Activated CD4-positive, alpha-beta T cell treated with anti-CD3 and anti-CD28 coated beads for 36 hours (primary cell): ENCODE results near the gene CHRM5. TPM values are rescaled to one million over a fixed set of nuclear protein-coding genes. Genes with fewer than 3 reads are reported as not detected.
"Not testable (repeated sequence)": the region's sequence is repeated elsewhere in the genome, so short reads cannot be mapped to it uniquely, and the experiment has no call there.

Experiments
- ATAC-seq: fragments of 200-7000 bp; cut with Tn5 transposase; one replicate; pipeline ENCODE4 v1.10.0; 2021; ENCODE audit warnings: mild to moderate bottlenecking, moderate library complexity
- CTCF ChIA-PET: fragments of 350-600 bp; sonication (Branson Sonifier 250); formaldehyde crosslinking; loops from one replicate; lab custom pipeline; 2021; ENCODE audit warnings: antibody characterized with exemption; lab: Charles Lee
- POLR2A ChIA-PET: fragments of 350-600 bp; sonication (Branson Sonifier 250); formaldehyde crosslinking; loops from one replicate; lab custom pipeline; 2021; ENCODE audit warnings: antibody characterized with exemption, inconsistent platforms; lab: Charles Lee
- DNase-seq: peaks from one replicate; pipeline ENCODE4 v3.0.0-alpha.2; 2020
- H3K27ac Mint-ChIP-seq: one replicate; pipeline ENCODE4 v1.8.0; 2021; ENCODE audit warnings: mixed read lengths
- H3K27me3 Mint-ChIP-seq: one replicate; pipeline ENCODE4 v1.8.0; 2021; ENCODE audit warnings: mixed read lengths
- H3K36me3 Mint-ChIP-seq: one replicate; pipeline ENCODE4 v1.8.0; 2021; ENCODE audit warnings: low read depth, mixed read lengths
- H3K4me1 Mint-ChIP-seq: one replicate; pipeline ENCODE4 v1.8.0; 2021; ENCODE audit warnings: mixed read lengths
- H3K4me3 Mint-ChIP-seq: one replicate; pipeline ENCODE4 v1.8.0; 2021; ENCODE audit warnings: mild to moderate bottlenecking, moderate library complexity, mixed read lengths
- H3K9me3 Mint-ChIP-seq: one replicate; pipeline ENCODE4 v1.8.0; 2021; ENCODE audit warnings: low read depth, mixed read lengths
- intact Hi-C, 2 experiments: fragments of 100-400 bp; cut with DNase I in 1 of 2; cut with micrococcal nuclease in 1 of 2; formaldehyde crosslinking; loops; one replicate each; pipeline versions ENCODE4 v1.14.2 to v1.15.1; 2022 to 2024; cut with DNase I, micrococcal nuclease
- total RNA-seq, 2 experiments: library from RNA; stranded (reverse); gene quantifications; one replicate each; pipeline ENCODE4 v1.2.3, GENCODE V29; 2021

CHRM5 gene
- total RNA-seq, 2 experiments from 2014 or later, result not detected

GRCh38 chr15:34018021-34018645, 49.8 kb downstream of the CHRM5 start:
- Mint-ChIP-seq H3K9me3 (no peaks in the 10 kb centered on the region), H3K36me3 (peaks cover 10% of the 10 kb centered on the region), H3K27ac (no peak overlapping the region), H3K4me1 (peaks cover 14% of the 10 kb centered on the region), H3K27me3 (no peaks in the 10 kb centered on the region), H3K4me3 (peak overlapping the region; percentile 20)
- intact Hi-C loops, result no loop called here
- ChIA-PET CTCF (interaction anchor here (0.6 to 0.7 kb wide), 3 partner anchors 61 to 194 kb away, joined by 3 read pairs; no protein-coding TSS in a partner anchor), POLR2A (no interaction called here)
- ATAC-seq, result no peak
- peak; percentile 46 for DNase-seq

GRCh38 chr15:34018738-34019137, 50.4 kb downstream of the CHRM5 start:
- CTCF ChIA-PET, result interaction anchor here (0.5 to 0.7 kb wide), 2 partner anchors 13 to 820 kb away, joined by 3 to 5 read pairs; no protein-coding TSS in a partner anchor
- POLR2A ChIA-PET, result interaction anchor here (0.8 kb wide), 1 partner anchor 21 kb away, joined by 5 read pairs; the partner anchor contains the start of gene AVEN
- intact Hi-C loops, H3K27ac Mint-ChIP-seq, H3K36me3 Mint-ChIP-seq, ATAC-seq, DNase-seq, H3K27me3 Mint-ChIP-seq, H3K4me3 Mint-ChIP-seq, H3K9me3 Mint-ChIP-seq: not testable (repeated sequence)
- peaks cover 14% of the 10 kb centered on the region for H3K4me1 Mint-ChIP-seq

GRCh38 chr15:34019369-34019990, 51.2 kb downstream of the CHRM5 start:
- Mint-ChIP-seq H3K4me3 (no peak overlapping the region), H3K4me1 (peaks cover 14% of the 10 kb centered on the region), H3K27me3 (no peaks in the 10 kb centered on the region), H3K27ac (no peak overlapping the region), H3K9me3 (no peaks in the 10 kb centered on the region), H3K36me3 (peaks cover 10% of the 10 kb centered on the region)
- CTCF ChIA-PET, result interaction anchor here (0.5 to 0.7 kb wide), 2 partner anchors 13 to 820 kb away, joined by 3 to 5 read pairs; no protein-coding TSS in a partner anchor
- intact Hi-C loops, result no loop called here
- POLR2A ChIA-PET, result interaction anchor here (0.8 kb wide), 1 partner anchor 20 kb away, joined by 5 read pairs; the partner anchor contains the start of gene AVEN
- no peak for DNase-seq
- ATAC-seq, result peak; percentile 69

GRCh38 chr15:34023907-34024306, 55.6 kb downstream of the CHRM5 start:
- H3K27ac Mint-ChIP-seq, result no peak overlapping the region
- intact Hi-C loops, result no loop called here
- no peak overlapping the region for H3K4me3 Mint-ChIP-seq
- no peak for ATAC-seq
- ChIA-PET POLR2A (no interaction called here), CTCF (no interaction called here)
- no peaks in the 10 kb centered on the region for H3K27me3 Mint-ChIP-seq
- H3K9me3 Mint-ChIP-seq, result peaks cover 5% of the 10 kb centered on the region
- DNase-seq, result no peak
- H3K4me1 Mint-ChIP-seq, result peaks cover 10% of the 10 kb centered on the region
- peaks cover 15% of the 10 kb centered on the region for H3K36me3 Mint-ChIP-seq

- Mint-ChIP-seq H3K27me3 (no peaks in the 10 kb centered on the region), H3K4me3 (no peak overlapping the region), H3K27ac (no peak overlapping the region), H3K36me3 (peaks cover 16% of the 10 kb centered on the region), H3K9me3 (peaks cover 6% of the 10 kb centered on the region), H3K4me1 (peaks cover 8% of the 10 kb centered on the region)
- no peak for ATAC-seq
- CTCF ChIA-PET, result no interaction called here
- intact Hi-C loops, result no loop called here
- DNase-seq, result no peak
- POLR2A ChIA-PET, result no interaction called here
These were observed 57.0 kb downstream of the CHRM5 start for GRCh38 chr15:34025252-34025651.

- ATAC-seq, result no peak
- no peaks in the 10 kb centered on the region for H3K27me3 Mint-ChIP-seq
- POLR2A ChIA-PET, result no interaction called here
These were observed 59.3 kb downstream of the CHRM5 start for GRCh38 chr15:34027606-34028005.

GRCh38 chr15:34031987-34032760, 63.9 kb downstream of the CHRM5 start:
- intact Hi-C loops, result no loop called here

More at GRCh38 chr15:34027606-34028005, 59.3 kb downstream of the CHRM5 start:
- CTCF ChIA-PET, result no interaction called here
- Mint-ChIP-seq H3K36me3 (peaks cover 10% of the 10 kb centered on the region), H3K9me3 (peaks cover 6% of the 10 kb centered on the region), H3K4me1 (peaks cover 15% of the 10 kb centered on the region), H3K27ac (no peak overlapping the region), H3K4me3 (no peak overlapping the region)
- intact Hi-C loops, result no loop called here
- no peak for DNase-seq

GRCh38 chr15:34038023-34038870, 70.0 kb downstream of the CHRM5 start:
- Mint-ChIP-seq H3K27me3 (no peaks in the 10 kb centered on the region), H3K27ac (peak overlapping the region; percentile 96), H3K4me3 (peak overlapping the region; percentile 81), H3K36me3 (no peaks in the 10 kb centered on the region), H3K9me3 (no peaks in the 10 kb centered on the region), H3K4me1 (peaks cover 23% of the 10 kb centered on the region)
- DNase-seq, result peak; percentile 88
- intact Hi-C loops, result loop anchor here (1.0 to 5.0 kb wide), 6 partner anchors 63 to 1509 kb away; partner anchors contain the start of genes SLC12A6 (in 2 of the 2), ZNF770 (in 2 of the 2), DPH6 (in 1 of the 2) and EMC7 (in 1 of the 2)
- POLR2A ChIA-PET, result no interaction called here
- ATAC-seq, result peak; percentile 76
- CTCF ChIA-PET, result interaction anchor here (0.8 kb wide), 1 partner anchor 24 kb away, joined by 4 read pairs; no protein-coding TSS in a partner anchor

More at GRCh38 chr15:34031987-34032760, 63.9 kb downstream of the CHRM5 start:
- H3K27ac Mint-ChIP-seq, result no peak overlapping the region
- peaks cover 6% of the 10 kb centered on the region for H3K9me3 Mint-ChIP-seq
- POLR2A ChIA-PET, result interaction anchor here (0.7 kb wide), 1 partner anchor 9 kb away, joined by 5 read pairs; no protein-coding TSS in a partner anchor
- H3K27me3 Mint-ChIP-seq, result no peaks in the 10 kb centered on the region
- DNase-seq, result peak; percentile 26
- peaks cover 12% of the 10 kb centered on the region for H3K4me1 Mint-ChIP-seq
- no peak overlapping the region for H3K4me3 Mint-ChIP-seq
- CTCF ChIA-PET, result interaction anchor here (0.6 to 1.6 kb wide), 3 partner anchors 13 to 713 kb away, joined by 3 to 5 read pairs (median 3); no protein-coding TSS in a partner anchor
- ATAC-seq, result peak; percentile 63
- peaks cover 7% of the 10 kb centered on the region for H3K36me3 Mint-ChIP-seq

GRCh38 chr15:34038871-34039789, 70.8 kb downstream of the CHRM5 start, which contains the start of gene AVEN:
TSS of gene AVEN (minus strand) at chr15:34039204. CDS start at chr15:34039046, 158 bp downstream.
- Mint-ChIP-seq H3K36me3 (no peaks in the 10 kb centered on the region), H3K27ac (peak within 1 kb of the TSS; percentile 96), H3K27me3 (no peaks in the 10 kb centered on the region), H3K4me3 (peak within 1 kb of the TSS; percentile 81), H3K9me3 (no peaks in the 10 kb centered on the region), H3K4me1 (peaks cover 31% of the 10 kb centered on the region)
- DNase-seq (peak; percentile 77), ATAC-seq (peak; percentile 76)
- intact Hi-C loops, result loop anchor here (1.0 to 5.0 kb wide), 9 partner anchors 62 to 1508 kb away; partner anchors contain the start of genes SLC12A6 (in 2 of the 2), ZNF770 (in 2 of the 2), DPH6 (in 1 of the 2) and EMC7 (in 1 of the 2)
- CTCF ChIA-PET, result interaction anchor here (1.0 to 2.3 kb wide), 3 partner anchors 22 to 170 kb away, joined by 3 to 8 read pairs (median 4); partner anchors contain the start of gene KATNBL1
- POLR2A ChIA-PET, result interaction anchor here (0.5 to 1.7 kb wide), 3 partner anchors 20 to 299 kb away, joined by 3 to 5 read pairs (median 3); no protein-coding TSS in a partner anchor
